Osteoblast (primary cell): ENCODE results near the gene SHLD3. TPM values are rescaled to one million over a fixed set of nuclear protein-coding genes. Genes with fewer than 3 reads are reported as not detected.
"Not testable (repeated sequence)": the region's sequence is repeated elsewhere in the genome, so short reads cannot be mapped to it uniquely, and the experiment has no call there.

ENCODE experiments used
- DNase-seq: peaks from one replicate; pipeline ENCODE4 v3.0.0; 2011; ENCODE audit warnings: low spot score, mixed read lengths; ENCODE audit not compliant: insufficient read length; ENCODE audit errors: missing footprints
- H2AFZ ChIP-seq: 2 replicates; pipeline ENCODE4 v1.6.0; 2011; ENCODE audit warnings: mild to moderate bottlenecking, low read length
- H3K27ac ChIP-seq: 2 replicates; pipeline ENCODE4 v1.5.1; 2011; ENCODE audit warnings: mild to moderate bottlenecking, low read depth, low read length, moderate library complexity
- H3K27me3 ChIP-seq: 2 replicates; pipeline ENCODE4 v1.6.0; 2012; ENCODE audit warnings: mild to moderate bottlenecking, control low read depth, inconsistent platforms, low read length, moderate library complexity; ENCODE audit not compliant: insufficient read depth
- H3K36me3 ChIP-seq: 2 replicates; pipeline ENCODE4 v1.5.1; 2011; ENCODE audit warnings: mild to moderate bottlenecking, low read length, control low read depth, moderate library complexity; ENCODE audit not compliant: insufficient read depth
- H3K4me1 ChIP-seq: 2 replicates; pipeline ENCODE4 v1.5.1; 2011; ENCODE audit warnings: mild to moderate bottlenecking, low read length, control low read depth, moderate library complexity; ENCODE audit not compliant: insufficient read depth
- H3K4me2 ChIP-seq: 2 replicates; pipeline ENCODE4 v1.6.0; 2011; ENCODE audit warnings: mild to moderate bottlenecking, low read length; ENCODE audit not compliant: insufficient read depth
- H3K4me3 ChIP-seq: fragments of 200-600 bp; sonication (generic); 3 replicates; pipeline ENCODE4 v1.5.1; 2012; ENCODE audit warnings: mild to moderate bottlenecking, low read length, inconsistent platforms; ENCODE audit not compliant: insufficient read depth
- H3K79me2 ChIP-seq: 2 replicates; pipeline ENCODE4 v1.6.0; 2012; ENCODE audit warnings: mild to moderate bottlenecking, low read length, control low read depth, inconsistent platforms; ENCODE audit not compliant: insufficient read depth
- H3K9me3 ChIP-seq: 2 replicates; pipeline ENCODE4 v1.5.1; 2011; ENCODE audit warnings: low read depth, low read length, control low read depth
- H4K20me1 ChIP-seq: 2 replicates; pipeline ENCODE4 v1.6.0; 2012; ENCODE audit warnings: mild to moderate bottlenecking, low read length, control low read depth; ENCODE audit not compliant: insufficient read depth
- small RNA-seq: library from RNA; depleted of rRNA; stranded (forward); fragments of <200 nt; gene quantifications from one replicate; pipeline ENCODE3, GENCODE V24; 2012
- total RNA-seq: library from RNA; depleted of rRNA; stranded (reverse); fragments of >200 nt; gene quantifications from 2 replicates; pipeline ENCODE4 v1.2.3, GENCODE V29; 2012
- TF ChIP-seq, protein P1 (sequence below): IDR thresholded peaks from 2 replicates; pipeline ENCODE4 v1.5.1; 2011; ENCODE audit warnings: mild to moderate bottlenecking, low read depth, low read length, moderate library complexity; ENCODE audit errors: extremely low read depth

SHLD3 gene
- total RNA-seq, 1 donor, result 4.3 TPM

- TF ChIP-seq, protein P1, sequence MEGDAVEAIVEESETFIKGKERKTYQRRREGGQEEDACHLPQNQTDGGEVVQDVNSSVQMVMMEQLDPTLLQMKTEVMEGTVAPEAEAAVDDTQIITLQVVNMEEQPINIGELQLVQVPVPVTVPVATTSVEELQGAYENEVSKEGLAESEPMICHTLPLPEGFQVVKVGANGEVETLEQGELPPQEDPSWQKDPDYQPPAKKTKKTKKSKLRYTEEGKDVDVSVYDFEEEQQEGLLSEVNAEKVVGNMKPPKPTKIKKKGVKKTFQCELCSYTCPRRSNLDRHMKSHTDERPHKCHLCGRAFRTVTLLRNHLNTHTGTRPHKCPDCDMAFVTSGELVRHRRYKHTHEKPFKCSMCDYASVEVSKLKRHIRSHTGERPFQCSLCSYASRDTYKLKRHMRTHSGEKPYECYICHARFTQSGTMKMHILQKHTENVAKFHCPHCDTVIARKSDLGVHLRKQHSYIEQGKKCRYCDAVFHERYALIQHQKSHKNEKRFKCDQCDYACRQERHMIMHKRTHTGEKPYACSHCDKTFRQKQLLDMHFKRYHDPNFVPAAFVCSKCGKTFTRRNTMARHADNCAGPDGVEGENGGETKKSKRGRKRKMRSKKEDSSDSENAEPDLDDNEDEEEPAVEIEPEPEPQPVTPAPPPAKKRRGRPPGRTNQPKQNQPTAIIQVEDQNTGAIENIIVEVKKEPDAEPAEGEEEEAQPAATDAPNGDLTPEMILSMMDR, result no peak
- Histone ChIP-seq H2AFZ (no peak overlapping the region), H3K9me3 (no peaks in the 10 kb centered on the region), H3K36me3 (peaks cover 17% of the 10 kb centered on the region), H4K20me1 (no peaks in the 10 kb centered on the region), H3K27me3 (no peaks in the 10 kb centered on the region), H3K4me3 (no peak overlapping the region), H3K4me2 (no peak overlapping the region), H3K27ac (no peak overlapping the region), H3K79me2 (no peaks in the 10 kb centered on the region), H3K4me1 (peaks cover 3% of the 10 kb centered on the region)
- peak; percentile 62 for DNase-seq
These were observed 49.9 kb downstream of the SHLD3 start for GRCh38 chr5:65674749-65675148.

GRCh38 chr5:65676056-65676455, 51.2 kb downstream of the SHLD3 start:
- H4K20me1 ChIP-seq, H3K79me2 ChIP-seq, DNase-seq, H3K4me3 ChIP-seq, H3K27me3 ChIP-seq, H3K4me1 ChIP-seq, H3K27ac ChIP-seq, H3K4me2 ChIP-seq, H2AFZ ChIP-seq, H3K9me3 ChIP-seq: not testable (repeated sequence)
- H3K36me3 ChIP-seq, result peaks cover 12% of the 10 kb centered on the region

Small RNA genes within 50 kb of the gene (small RNA-seq; reads per million reads assigned to genes)
- gene RNU6-540P, result not detected

Other genes with a start within 250 kb of the SHLD3 start
- 135 and 150 TPM in 2 replicates for gene ADAMTS6, start 143.1 kb upstream of the SHLD3 start, total RNA-seq
- gene CENPK, start 61.9 kb upstream of the SHLD3 start, total RNA-seq, result 8.5 and 11.9 TPM in 2 replicates
- gene PPWD1, start 61.7 kb upstream of the SHLD3 start, total RNA-seq, result 35.8 and 40.1 TPM in 2 replicates
- 30.4 and 32.1 TPM in 2 replicates for gene TRIM23, start 694 bp upstream of the SHLD3 start, total RNA-seq
- gene TRAPPC13, start within 50 bp of the SHLD3 start, total RNA-seq, result 24.2 and 26.1 TPM in 2 replicates
- gene SGTB, start 97.1 kb downstream of the SHLD3 start, total RNA-seq, result 20.6 and 21.4 TPM in 2 replicates
- 32.4 and 35.5 TPM in 2 replicates for gene NLN, start 97.2 kb downstream of the SHLD3 start, total RNA-seq